ENCODE measurements around the gene PSMG1. TPM values are rescaled to one million over a fixed set of nuclear protein-coding genes. Genes with fewer than 3 reads are reported as not detected.

The PSMG1 gene
- total RNA-seq, 1 donor from 2014 or later, result 23.7 TPM

DNA sequence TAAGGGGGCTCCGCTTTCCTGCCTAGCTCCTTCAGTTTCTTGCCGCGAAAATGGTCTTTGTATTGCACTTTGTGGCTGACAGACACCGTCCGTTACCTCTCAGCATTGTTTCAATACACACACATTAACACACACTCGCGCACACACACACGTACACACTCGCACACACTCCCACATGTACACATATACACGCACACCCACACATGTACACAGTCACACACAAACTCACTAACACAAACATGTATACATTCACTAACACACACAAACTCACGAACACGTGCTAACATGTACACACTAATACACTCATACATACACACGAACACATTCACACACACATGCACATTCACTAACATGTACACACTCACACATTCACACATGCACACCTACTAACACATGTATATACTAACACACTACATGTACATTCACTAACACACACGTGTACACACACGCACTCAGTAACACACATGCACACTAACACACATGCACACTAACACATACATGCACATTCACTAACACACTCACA lies 48.9 kb downstream of the PSMG1 start:
- ChIA-PET POLR2A (no interaction called here), CTCF (no interaction called here)
- DNase-seq (no peak), ATAC-seq (ENCODE audit: low read depth) (no peak)
- TF ChIP-seq, protein P1, sequence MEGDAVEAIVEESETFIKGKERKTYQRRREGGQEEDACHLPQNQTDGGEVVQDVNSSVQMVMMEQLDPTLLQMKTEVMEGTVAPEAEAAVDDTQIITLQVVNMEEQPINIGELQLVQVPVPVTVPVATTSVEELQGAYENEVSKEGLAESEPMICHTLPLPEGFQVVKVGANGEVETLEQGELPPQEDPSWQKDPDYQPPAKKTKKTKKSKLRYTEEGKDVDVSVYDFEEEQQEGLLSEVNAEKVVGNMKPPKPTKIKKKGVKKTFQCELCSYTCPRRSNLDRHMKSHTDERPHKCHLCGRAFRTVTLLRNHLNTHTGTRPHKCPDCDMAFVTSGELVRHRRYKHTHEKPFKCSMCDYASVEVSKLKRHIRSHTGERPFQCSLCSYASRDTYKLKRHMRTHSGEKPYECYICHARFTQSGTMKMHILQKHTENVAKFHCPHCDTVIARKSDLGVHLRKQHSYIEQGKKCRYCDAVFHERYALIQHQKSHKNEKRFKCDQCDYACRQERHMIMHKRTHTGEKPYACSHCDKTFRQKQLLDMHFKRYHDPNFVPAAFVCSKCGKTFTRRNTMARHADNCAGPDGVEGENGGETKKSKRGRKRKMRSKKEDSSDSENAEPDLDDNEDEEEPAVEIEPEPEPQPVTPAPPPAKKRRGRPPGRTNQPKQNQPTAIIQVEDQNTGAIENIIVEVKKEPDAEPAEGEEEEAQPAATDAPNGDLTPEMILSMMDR (IDR thresholded peaks at IDR 0.05), result no peak
- H3K4me3 Mint-ChIP-seq, result no peak overlapping the region
- H3K27ac Mint-ChIP-seq, result no peak overlapping the region
- intact Hi-C loops (cut with micrococcal nuclease), result no loop called here
- no peaks in the 10 kb centered on the region for H3K4me1 Mint-ChIP-seq
- H3K9me3 Mint-ChIP-seq, result no peaks in the 10 kb centered on the region
- peaks cover 2% of the 10 kb centered on the region for H3K27me3 Mint-ChIP-seq
- H3K36me3 Mint-ChIP-seq (ENCODE audit: low read depth), result no peaks in the 10 kb centered on the region

DNA sequence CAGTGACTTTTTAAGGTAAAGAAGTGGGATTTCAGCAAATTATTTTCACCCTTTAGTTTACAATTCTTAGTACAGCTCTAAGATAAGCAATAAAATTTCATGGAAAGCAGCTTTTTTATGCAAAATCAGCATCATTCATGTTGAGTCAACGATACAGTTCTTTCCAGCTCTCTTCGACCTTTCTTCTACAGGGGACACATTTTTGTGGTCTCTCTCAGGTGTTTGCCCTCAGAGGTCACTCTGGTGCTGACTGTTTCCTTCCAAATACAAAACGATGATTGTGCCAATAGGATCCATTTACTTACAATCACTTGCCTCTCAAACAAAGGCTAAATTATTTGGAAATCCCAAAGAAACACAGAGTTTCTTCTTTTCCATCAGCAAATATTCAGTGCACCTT lies 51.0 kb downstream of the PSMG1 start:
- Mint-ChIP-seq H3K4me3 (no peak overlapping the region), H3K4me1 (no peaks in the 10 kb centered on the region), H3K27me3 (peaks cover 2% of the 10 kb centered on the region), H3K36me3 (ENCODE audit: low read depth) (no peaks in the 10 kb centered on the region), H3K9me3 (no peaks in the 10 kb centered on the region), H3K27ac (no peak overlapping the region)
- no peak for DNase-seq
- intact Hi-C loops (cut with micrococcal nuclease), result no loop called here
- TF ChIP-seq, protein P1 (IDR thresholded peaks at IDR 0.05), result no peak
- ChIA-PET CTCF (no interaction called here), POLR2A (no interaction called here)
- no peak for ATAC-seq (ENCODE audit: low read depth)

DNA sequence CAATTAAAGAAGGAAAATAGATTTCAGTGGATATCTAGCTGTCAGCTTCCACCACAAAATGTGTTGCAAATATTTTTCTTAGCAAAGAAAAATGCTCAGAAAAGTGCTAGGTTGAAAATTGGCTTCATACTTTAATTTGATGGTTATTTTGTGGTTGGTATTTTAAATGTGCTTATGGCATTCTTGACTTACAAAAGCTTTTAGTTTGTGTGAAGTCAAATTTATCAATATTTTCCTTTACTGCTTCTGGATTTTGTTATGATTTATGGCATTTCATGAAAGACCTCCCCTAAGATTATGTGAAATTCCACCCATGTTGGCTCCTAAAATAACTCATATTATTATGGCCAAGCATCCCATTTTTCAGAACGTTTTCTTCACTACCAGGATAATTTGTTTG lies 51.5 kb downstream of the PSMG1 start:
- TF ChIP-seq, protein P1 (IDR thresholded peaks at IDR 0.05), result no peak
- Mint-ChIP-seq H3K27ac (no peak overlapping the region), H3K4me3 (no peak overlapping the region), H3K27me3 (peaks cover 2% of the 10 kb centered on the region), H3K4me1 (no peaks in the 10 kb centered on the region), H3K9me3 (no peaks in the 10 kb centered on the region), H3K36me3 (ENCODE audit: low read depth) (no peaks in the 10 kb centered on the region)
- ChIA-PET CTCF (interaction anchor here (1.1 kb wide), 1 partner anchor 398 kb away, joined by 3 read pairs; no protein-coding TSS in a partner anchor), POLR2A (no interaction called here)
- intact Hi-C loops (cut with micrococcal nuclease), result no loop called here
- DNase-seq, result no peak
- no peak for ATAC-seq (ENCODE audit: low read depth)

DNA sequence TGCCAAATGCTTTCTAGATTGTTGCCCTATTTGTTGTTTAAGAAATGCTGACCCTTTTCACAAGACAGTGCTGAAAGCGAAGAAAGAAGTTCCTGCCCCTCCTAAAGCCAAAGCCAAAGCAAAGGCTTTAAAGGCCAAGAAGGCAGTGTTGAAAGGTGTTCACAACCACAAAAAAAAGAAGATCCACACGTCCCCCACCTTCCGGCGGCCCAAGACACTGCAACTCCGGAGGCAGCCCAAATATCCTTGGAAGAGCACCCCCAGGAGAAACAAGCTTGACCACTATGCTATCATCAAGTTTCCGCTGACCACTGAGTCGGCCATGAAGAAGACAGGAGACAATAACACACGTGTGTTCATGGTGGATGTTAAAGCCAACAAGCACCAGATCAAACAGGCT lies 55.7 kb downstream of the PSMG1 start:
- TF ChIP-seq, protein P1 (IDR thresholded peaks at IDR 0.05), result no peak
- peaks cover 5% of the 10 kb centered on the region for H3K9me3 Mint-ChIP-seq
- no peaks in the 10 kb centered on the region for H3K4me1 Mint-ChIP-seq
- H3K27ac Mint-ChIP-seq, result no peak overlapping the region
- no peaks in the 10 kb centered on the region for H3K36me3 Mint-ChIP-seq (ENCODE audit: low read depth)
- intact Hi-C loops (cut with micrococcal nuclease), result no loop called here
- ATAC-seq (ENCODE audit: low read depth) (no peak), DNase-seq (no peak)
- H3K4me3 Mint-ChIP-seq, result no peak overlapping the region
- no peaks in the 10 kb centered on the region for H3K27me3 Mint-ChIP-seq
- ChIA-PET CTCF (no interaction called here), POLR2A (no interaction called here)

DNA sequence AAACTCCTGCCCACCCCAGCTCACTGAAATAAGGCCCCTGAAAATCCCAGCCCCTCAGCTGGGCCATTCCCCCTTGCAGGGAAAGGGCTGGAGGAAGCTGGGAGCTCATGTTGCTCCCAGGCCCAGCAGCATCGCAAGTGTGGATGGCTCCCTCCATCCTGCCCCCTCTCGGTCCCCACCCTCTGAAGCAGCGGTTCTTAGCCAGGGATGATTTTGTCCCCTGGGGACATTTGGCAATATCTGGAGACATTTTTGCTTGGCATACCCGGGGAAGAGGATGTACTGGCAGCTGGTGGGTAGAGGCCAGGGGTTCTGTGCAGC lies 56.8 kb downstream of the PSMG1 start:
- H3K36me3 Mint-ChIP-seq (ENCODE audit: low read depth), result no peaks in the 10 kb centered on the region
- H3K9me3 Mint-ChIP-seq, result peaks cover 12% of the 10 kb centered on the region
- CTCF ChIA-PET, result interaction anchor here (1.0 to 2.0 kb wide), 2 partner anchors 11 to 393 kb away, joined by 5 read pairs; no protein-coding TSS in a partner anchor
- H3K27ac Mint-ChIP-seq, result no peak overlapping the region
- intact Hi-C loops (cut with micrococcal nuclease), result loop anchor here (1.0 kb wide), 1 partner anchor 392 kb away; no protein-coding TSS in a partner anchor
- H3K27me3 Mint-ChIP-seq, result no peaks in the 10 kb centered on the region
- TF ChIP-seq, protein P1 (IDR thresholded peaks at IDR 0.05), result no peak
- ATAC-seq (ENCODE audit: low read depth) (no peak), DNase-seq (no peak)
- no peaks in the 10 kb centered on the region for H3K4me1 Mint-ChIP-seq
- no peak overlapping the region for H3K4me3 Mint-ChIP-seq
- POLR2A ChIA-PET, result no interaction called here
